Suprapubic skin (tissue), 4 donors: ENCODE measurements around the gene L1TD1.

Experiments used
- POLR2A ChIP-seq, 2 donors: fragments of 450-650 bp; IDR thresholded peaks; one replicate each; pipeline ENCODE4 v1.6.1; 2017; ENCODE audit warnings: antibody characterized with exemption in 2 of 2, mild to moderate bottlenecking in 2 of 2, moderate library complexity in 2 of 2
- POLR2AphosphoS5 ChIP-seq, 3 donors: sonication (generic); formaldehyde crosslinking; IDR thresholded peaks; one replicate each; pipeline ENCODE4 v1.6.1; 2017; ENCODE audit warnings: antibody characterized with exemption in 3 of 3
- TF ChIP-seq, protein P1 (sequence below), 2 donors: fragments of 200-600 bp in 1 of 2; fragments of 450-650 bp in 1 of 2; sonication (generic) in 1 of 2; IDR thresholded peaks; one replicate each; pipeline ENCODE4 v1.5.1; 2016 to 2019; ENCODE audit warnings: antibody characterized with exemption in 2 of 2, mild to moderate bottlenecking in 1 of 2, moderate library complexity in 1 of 2

DNA sequence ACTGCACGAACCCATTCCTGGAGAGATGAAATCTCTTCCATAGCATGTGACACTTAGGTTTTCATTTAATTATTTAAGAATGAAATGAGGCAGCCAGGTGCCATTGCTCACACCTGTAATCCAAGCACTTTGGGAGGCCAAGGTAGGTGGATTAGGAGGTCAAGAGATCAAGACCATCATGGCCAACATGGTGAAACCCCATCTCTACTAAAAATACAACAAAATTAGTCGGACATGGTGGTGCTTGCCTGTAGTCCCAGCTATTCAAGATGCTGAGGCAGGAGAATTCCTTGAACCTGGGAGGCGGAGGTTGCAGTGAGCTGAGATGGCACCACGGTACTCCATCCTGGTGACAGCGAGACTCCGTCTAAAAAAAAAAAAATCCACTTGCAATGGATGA is 17.8 kb downstream of the L1TD1 start:
- TF ChIP-seq POLR2AphosphoS5 (IDR thresholded peaks at IDR 0.05) = no peak
- no peak for TF ChIP-seq POLR2A (IDR thresholded peaks at IDR 0.05)
- TF ChIP-seq, protein P1, sequence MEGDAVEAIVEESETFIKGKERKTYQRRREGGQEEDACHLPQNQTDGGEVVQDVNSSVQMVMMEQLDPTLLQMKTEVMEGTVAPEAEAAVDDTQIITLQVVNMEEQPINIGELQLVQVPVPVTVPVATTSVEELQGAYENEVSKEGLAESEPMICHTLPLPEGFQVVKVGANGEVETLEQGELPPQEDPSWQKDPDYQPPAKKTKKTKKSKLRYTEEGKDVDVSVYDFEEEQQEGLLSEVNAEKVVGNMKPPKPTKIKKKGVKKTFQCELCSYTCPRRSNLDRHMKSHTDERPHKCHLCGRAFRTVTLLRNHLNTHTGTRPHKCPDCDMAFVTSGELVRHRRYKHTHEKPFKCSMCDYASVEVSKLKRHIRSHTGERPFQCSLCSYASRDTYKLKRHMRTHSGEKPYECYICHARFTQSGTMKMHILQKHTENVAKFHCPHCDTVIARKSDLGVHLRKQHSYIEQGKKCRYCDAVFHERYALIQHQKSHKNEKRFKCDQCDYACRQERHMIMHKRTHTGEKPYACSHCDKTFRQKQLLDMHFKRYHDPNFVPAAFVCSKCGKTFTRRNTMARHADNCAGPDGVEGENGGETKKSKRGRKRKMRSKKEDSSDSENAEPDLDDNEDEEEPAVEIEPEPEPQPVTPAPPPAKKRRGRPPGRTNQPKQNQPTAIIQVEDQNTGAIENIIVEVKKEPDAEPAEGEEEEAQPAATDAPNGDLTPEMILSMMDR (IDR thresholded peaks at IDR 0.05) = no peak
